Measurements from ENCODE around the gene TSFM. TPM values are rescaled to one million over a fixed set of nuclear protein-coding genes. Genes with fewer than 3 reads are reported as not detected.

The TSFM gene
- total RNA-seq, 1 experiment from 2014 or later = 53.2 TPM

DNA sequence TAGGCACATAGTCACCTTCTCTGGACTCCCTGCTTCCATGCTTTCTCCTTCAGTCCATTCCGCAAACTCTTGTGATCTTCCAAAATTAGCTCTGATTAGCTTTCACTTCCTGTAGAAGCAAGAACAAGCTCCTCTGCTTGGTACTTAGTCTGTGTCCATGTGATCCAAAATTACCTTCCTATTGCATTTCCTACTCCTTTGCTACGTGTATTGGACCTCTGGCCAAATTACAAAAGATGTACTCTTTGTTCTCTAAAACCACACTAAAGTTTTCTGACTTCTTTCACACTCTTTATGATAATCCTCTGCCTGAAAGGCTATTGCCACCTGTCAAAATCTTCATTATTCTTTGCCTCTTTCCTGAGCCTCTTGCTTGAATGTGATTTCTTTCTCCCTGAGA lies 786 bp upstream of the TSFM start:
- Histone ChIP-seq H2AFZ (ENCODE audit: low read depth, low read length, poor library complexity, severe bottlenecking) (no peak overlapping the region), H3K79me2 (ENCODE audit: insufficient read depth, low read length) (peaks cover 40% of the 10 kb centered on the region), H3K9me2 (ENCODE audit: insufficient read depth) (no peaks in the 10 kb centered on the region), H3K36me3 (ENCODE audit: control insufficient read depth in 1 of 2, insufficient read depth in 2 of 2, low read length in 2 of 2) (peaks cover 8 to 14% of the 10 kb centered on the region in 2 experiments; a peak in 3 of 4 replicates), H4K20me1 (ENCODE audit: insufficient read depth) (no peaks in the 10 kb centered on the region), H3K27me3 (ENCODE audit: insufficient read depth, low read length) (no peaks in the 10 kb centered on the region), H3K4me2 (ENCODE audit: low read length) (no peak overlapping the region), H3K4me3 (replicated peaks in 1 of 2; ENCODE audit: low read depth in 1 of 2, low read length in 2 of 2) (no peak overlapping the region), H3K4me1 (ENCODE audit: control insufficient read depth in 1 of 2, insufficient read depth in 2 of 2, low read length in 2 of 2) (peaks cover 6 to 10% of the 10 kb centered on the region in 2 experiments), H3K9me3 (ENCODE audit: control insufficient read depth in 1 of 2, insufficient read depth in 1 of 2, low read depth in 1 of 2, low read length in 2 of 2) (no peaks in the 10 kb centered on the region), H3K9ac (ENCODE audit: low read length) (0 out of 2 replicates have a peak overlapping the region, but pooled peaks have one; percentile 1), H3K27ac (ENCODE audit: low read depth, low read length) (no peak overlapping the region)
- DNase-seq (ENCODE audit: low read depth, low spot score) = no peak
- ChIA-PET CTCF (interaction anchor here (1.2 kb wide), 1 partner anchor 10 kb away, joined by 6 read pairs; the partner anchor contains the start of genes EEF1AKMT3 and METTL1), POLR2A (interaction anchor here (1.7 kb wide), 1 partner anchor 15 kb away, joined by 5 read pairs; the partner anchor contains the start of gene CYP27B1), RAD21 (ENCODE audit: low non-redundant PET in 1 of 2, low total read pairs in 2 of 2, uncharacterized antibody in 2 of 2, unreplicated experiment in 2 of 2) (no interaction called here)
- intact Hi-C loops (cut with micrococcal nuclease) = loop anchor here (1.0 kb wide), 1 partner anchor 10 kb away; the partner anchor contains the start of genes EEF1AKMT3 and METTL1
- no TSS peak for BruUV-seq (replicated peaks)
- no peak for ATAC-seq
- no peak for TF ChIP-seq EGR1 (IDR thresholded peaks at IDR 0.05; ENCODE audit: low read depth)

DNA sequence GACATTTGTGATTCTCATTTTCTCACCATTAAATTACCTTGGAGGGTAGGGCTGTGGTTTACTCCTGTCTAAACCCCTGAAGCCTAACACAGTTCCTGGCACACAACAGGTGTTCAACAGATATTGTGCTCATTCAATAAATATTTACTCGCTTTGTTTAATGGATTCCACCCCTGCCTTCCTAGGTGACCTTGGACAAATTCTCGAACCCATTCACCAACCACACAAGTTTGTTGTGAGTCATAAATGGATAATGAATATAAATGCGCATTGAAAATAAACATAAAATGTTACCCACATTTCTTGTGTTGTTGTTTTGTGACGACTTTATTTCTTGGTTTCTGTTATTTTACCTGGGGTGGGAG lies 362 bp upstream of the TSFM start:
- Histone ChIP-seq H3K4me2 (ENCODE audit: low read length) (peak overlapping the region; percentile 74), H3K27me3 (ENCODE audit: insufficient read depth, low read length) (no peaks in the 10 kb centered on the region), H3K27ac (ENCODE audit: low read depth, low read length) (no peak overlapping the region), H2AFZ (ENCODE audit: low read depth, low read length, poor library complexity, severe bottlenecking) (no peak overlapping the region), H3K9me3 (ENCODE audit: control insufficient read depth in 1 of 2, insufficient read depth in 1 of 2, low read depth in 1 of 2, low read length in 2 of 2) (no peaks in the 10 kb centered on the region), H3K9me2 (ENCODE audit: insufficient read depth) (no peaks in the 10 kb centered on the region), H4K20me1 (ENCODE audit: insufficient read depth) (no peaks in the 10 kb centered on the region), H3K79me2 (ENCODE audit: insufficient read depth, low read length) (peaks cover 44% of the 10 kb centered on the region), H3K9ac (ENCODE audit: low read length) (peak overlapping the region; percentile 1; the same call in 1 of the 2 replicates), H3K4me3 (replicated peaks in 1 of 2; ENCODE audit: low read depth in 1 of 2, low read length in 2 of 2) (peak overlapping the region; percentile 98 to 100), H3K36me3 (ENCODE audit: control insufficient read depth in 1 of 2, insufficient read depth in 2 of 2, low read length in 2 of 2) (peaks cover 13 to 19% of the 10 kb centered on the region in 2 experiments; a peak in 3 of 4 replicates), H3K4me1 (ENCODE audit: control insufficient read depth in 1 of 2, insufficient read depth in 2 of 2, low read length in 2 of 2) (peaks cover 6 to 10% of the 10 kb centered on the region in 2 experiments)
- DNase-seq (ENCODE audit: low read depth, low spot score) = no peak
- CTCF ChIA-PET = interaction anchor here (1.1 to 1.2 kb wide), 3 partner anchors 10 to 23 kb away, joined by 3 to 6 read pairs (median 4); partner anchors contain the start of genes EEF1AKMT3 and METTL1
- TF ChIP-seq, protein P1, sequence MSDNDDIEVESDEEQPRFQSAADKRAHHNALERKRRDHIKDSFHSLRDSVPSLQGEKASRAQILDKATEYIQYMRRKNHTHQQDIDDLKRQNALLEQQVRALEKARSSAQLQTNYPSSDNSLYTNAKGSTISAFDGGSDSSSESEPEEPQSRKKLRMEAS (IDR thresholded peaks at IDR 0.05) = no peak
- TF ChIP-seq SP1 (IDR thresholded peaks at IDR 0.05; ENCODE audit: low read depth) (no peak), POLR2A (IDR thresholded peaks at IDR 0.05; ENCODE audit: borderline replicate concordance, extremely low read depth, insufficient read depth, insufficient read length) (no peak), ZNF274 (IDR thresholded peaks at IDR 0.05; ENCODE audit: low read depth, low read length) (no peak), SRF (IDR thresholded peaks at IDR 0.05; ENCODE audit: low read depth) (no peak)
- BruUV-seq (replicated peaks) = no TSS peak
- RAD21 ChIA-PET (ENCODE audit: low non-redundant PET in 1 of 2, low total read pairs in 2 of 2, uncharacterized antibody in 2 of 2, unreplicated experiment in 2 of 2) = no interaction called here
- POLR2A ChIA-PET = interaction anchor here (1.7 kb wide), 1 partner anchor 15 kb away, joined by 5 read pairs; the partner anchor contains the start of gene CYP27B1
- ATAC-seq = peak; percentile 18
- intact Hi-C loops (cut with micrococcal nuclease) = loop anchor here (1.0 kb wide), 1 partner anchor 10 kb away; the partner anchor contains the start of genes EEF1AKMT3 and METTL1
